ENCODE data around the gene NLRX1. TPM values are rescaled to one million over a fixed set of nuclear protein-coding genes. Genes with fewer than 3 reads are reported as not detected.
"Not testable (repeated sequence)": the region's sequence is repeated elsewhere in the genome, so short reads cannot be mapped to it uniquely, and the experiment has no call there.

The NLRX1 gene
- total and polyA plus RNA-seq, 4 experiments from 2014 or later: 5.5 to 9.2 (median 8.1) TPM

- DNase-seq: no peak
- Histone ChIP-seq H3K9me3 (ENCODE audit: control insufficient read depth in 1 of 2, low read length in 2 of 2) (no peaks in the 10 kb centered on the region), H3K27ac (ENCODE audit: low read depth, low read length) (no peak overlapping the region), H3K27me3 (ENCODE audit: insufficient read depth, low read length) (no peaks in the 10 kb centered on the region), H3K36me3 (ENCODE audit: insufficient read depth, low read length) (no peaks in the 10 kb centered on the region), H3K4me1 (ENCODE audit: insufficient read depth, low read length) (no peaks in the 10 kb centered on the region), H3K4me3 (ENCODE audit: low read length in 2 of 2) (no peak overlapping the region)
- no peaks in the 10 kb centered on the region for H3K4me1 Mint-ChIP-seq
- intact Hi-C loops (cut with micrococcal nuclease): loop anchor here (10.0 kb wide), 1 partner anchor 46 kb away; the partner anchor contains the start of gene ABCG4
- H3K27ac Mint-ChIP-seq: no peak overlapping the region
- no peak overlapping the region for H3K4me3 Mint-ChIP-seq
- no peaks in the 10 kb centered on the region for H3K36me3 Mint-ChIP-seq
- CTCF ChIA-PET (ENCODE audit: partially characterized antibody): interaction anchor here (1.1 to 1.5 kb wide), 6 partner anchors 11 to 131 kb away, joined by 3 to 6 read pairs (median 4); partner anchors contain the start of gene CBL
- POLR2A ChIA-PET (ENCODE audit: partially characterized antibody): interaction anchor here (1.2 kb wide), 1 partner anchor 15 kb away, joined by 3 read pairs; no protein-coding TSS in a partner anchor
- peaks cover 0 to 2% (median 0%) of the 10 kb centered on the region in 8 donors for H3K9me3 Mint-ChIP-seq
- peaks cover 0 to 1% of the 10 kb centered on the region in 2 donors for H3K27me3 Mint-ChIP-seq
Observed at GRCh38 chr11:119190531-119190930, 22.0 kb downstream of the NLRX1 start.

- not testable (repeated sequence) for H3K27me3 ChIP-seq (ENCODE audit: insufficient read depth, low read length); H3K27ac Mint-ChIP-seq; H3K36me3 ChIP-seq (ENCODE audit: insufficient read depth, low read length); H3K4me1 Mint-ChIP-seq; H3K36me3 Mint-ChIP-seq; H3K4me1 ChIP-seq (ENCODE audit: insufficient read depth, low read length); H3K27me3 Mint-ChIP-seq; H3K9me3 Mint-ChIP-seq; DNase-seq; H3K27ac ChIP-seq (ENCODE audit: low read depth, low read length); H3K9me3 ChIP-seq (ENCODE audit: control insufficient read depth in 1 of 2, low read length in 2 of 2); H3K4me3 Mint-ChIP-seq; H3K4me3 ChIP-seq (ENCODE audit: low read length in 2 of 2)
- CTCF ChIA-PET (ENCODE audit: partially characterized antibody): interaction anchor here (1.0 to 1.6 kb wide), 7 partner anchors 12 to 130 kb away, joined by 3 to 6 read pairs (median 3); partner anchors contain the start of genes CBL and VPS11
- intact Hi-C loops (cut with micrococcal nuclease): loop anchor here (10.0 kb wide), 1 partner anchor 46 kb away; the partner anchor contains the start of gene ABCG4
- POLR2A ChIA-PET (ENCODE audit: partially characterized antibody): interaction anchor here (0.8 to 1.4 kb wide), 2 partner anchors 15 to 22 kb away, joined by 3 read pairs; partner anchors contain the start of gene CBL
Observed at GRCh38 chr11:119191265-119191664, 22.7 kb downstream of the NLRX1 start.

DNA sequence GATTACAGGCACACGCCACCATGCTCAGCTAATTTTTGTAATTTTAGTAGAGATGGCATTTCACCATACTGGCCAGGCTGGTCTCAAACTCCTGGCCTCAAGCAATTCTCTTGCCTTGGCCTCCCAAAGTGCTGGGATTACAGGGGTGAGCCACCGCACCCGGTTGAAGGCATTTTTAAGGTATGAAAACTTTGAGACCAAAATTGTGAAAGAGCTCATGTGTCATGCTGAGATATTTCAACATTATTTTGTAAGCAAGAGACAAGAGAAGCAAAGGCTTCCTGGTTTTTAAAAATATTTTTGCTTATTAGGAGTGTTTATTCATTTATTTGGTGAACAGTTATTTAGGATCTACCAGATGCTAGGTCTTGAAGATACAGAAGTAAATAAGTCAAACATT, 23.6 kb downstream of the NLRX1 start:
- peaks cover 0 to 2% (median 0%) of the 10 kb centered on the region in 8 donors for H3K9me3 Mint-ChIP-seq
- CTCF ChIA-PET (ENCODE audit: partially characterized antibody): interaction anchor here (1.0 to 1.6 kb wide), 3 partner anchors 11 to 125 kb away, joined by 3 to 4 read pairs (median 3); partner anchors contain the start of gene VPS11
- no peaks in the 10 kb centered on the region for H3K36me3 Mint-ChIP-seq
- Histone ChIP-seq H3K27me3 (ENCODE audit: insufficient read depth, low read length) (no peaks in the 10 kb centered on the region), H3K4me3 (ENCODE audit: low read length in 2 of 2) (no peak overlapping the region), H3K4me1 (ENCODE audit: insufficient read depth, low read length) (no peaks in the 10 kb centered on the region), H3K36me3 (ENCODE audit: insufficient read depth, low read length) (no peaks in the 10 kb centered on the region), H3K9me3 (ENCODE audit: control insufficient read depth in 1 of 2, low read length in 2 of 2) (no peaks in the 10 kb centered on the region), H3K27ac (ENCODE audit: low read depth, low read length) (no peak overlapping the region)
- H3K27me3 Mint-ChIP-seq: peaks cover 0 to 3% of the 10 kb centered on the region in 2 donors
- H3K27ac Mint-ChIP-seq: no peak overlapping the region
- intact Hi-C loops (cut with micrococcal nuclease): loop anchor here (10.0 kb wide), 1 partner anchor 47 kb away; the partner anchor contains the start of gene ABCG4
- H3K4me3 Mint-ChIP-seq: no peak overlapping the region
- peaks cover 0 to 6% (median 3%) of the 10 kb centered on the region in 4 donors for H3K4me1 Mint-ChIP-seq
- DNase-seq: no peak
- POLR2A ChIA-PET (ENCODE audit: partially characterized antibody): interaction anchor here (0.8 to 1.4 kb wide), 2 partner anchors 14 to 23 kb away, joined by 3 read pairs; partner anchors contain the start of gene CBL

GRCh38 chr11:119193001-119193400, 24.5 kb downstream of the NLRX1 start:
- Histone ChIP-seq H3K9me3 (ENCODE audit: control insufficient read depth in 1 of 2, low read length in 2 of 2) (no peaks in the 10 kb centered on the region), H3K4me1 (ENCODE audit: insufficient read depth, low read length) (no peaks in the 10 kb centered on the region), H3K27ac (ENCODE audit: low read depth, low read length) (no peak overlapping the region), H3K27me3 (ENCODE audit: insufficient read depth, low read length) (no peaks in the 10 kb centered on the region), H3K36me3 (ENCODE audit: insufficient read depth, low read length) (no peaks in the 10 kb centered on the region), H3K4me3 (ENCODE audit: low read length in 2 of 2) (no peak overlapping the region)
- H3K36me3 Mint-ChIP-seq: no peaks in the 10 kb centered on the region
- intact Hi-C loops (cut with micrococcal nuclease): loop anchor here (10.0 kb wide), 1 partner anchor 48 kb away; the partner anchor contains the start of gene ABCG4
- H3K9me3 Mint-ChIP-seq: peaks cover 0 to 2% (median 0%) of the 10 kb centered on the region in 8 donors
- DNase-seq: no peak
- ChIA-PET POLR2A (ENCODE audit: partially characterized antibody) (interaction anchor here (1.4 kb wide), 1 partner anchor 24 kb away, joined by 3 read pairs; no protein-coding TSS in a partner anchor), CTCF (ENCODE audit: partially characterized antibody) (interaction anchor here (1.6 kb wide), 1 partner anchor 10 kb away, joined by 4 read pairs; no protein-coding TSS in a partner anchor)
- no peak overlapping the region for H3K27ac Mint-ChIP-seq
- peaks cover 0 to 6% (median 3%) of the 10 kb centered on the region in 4 donors for H3K4me1 Mint-ChIP-seq
- H3K4me3 Mint-ChIP-seq: no peak overlapping the region
- H3K27me3 Mint-ChIP-seq: peaks cover 0 to 3% of the 10 kb centered on the region in 2 donors

DNA sequence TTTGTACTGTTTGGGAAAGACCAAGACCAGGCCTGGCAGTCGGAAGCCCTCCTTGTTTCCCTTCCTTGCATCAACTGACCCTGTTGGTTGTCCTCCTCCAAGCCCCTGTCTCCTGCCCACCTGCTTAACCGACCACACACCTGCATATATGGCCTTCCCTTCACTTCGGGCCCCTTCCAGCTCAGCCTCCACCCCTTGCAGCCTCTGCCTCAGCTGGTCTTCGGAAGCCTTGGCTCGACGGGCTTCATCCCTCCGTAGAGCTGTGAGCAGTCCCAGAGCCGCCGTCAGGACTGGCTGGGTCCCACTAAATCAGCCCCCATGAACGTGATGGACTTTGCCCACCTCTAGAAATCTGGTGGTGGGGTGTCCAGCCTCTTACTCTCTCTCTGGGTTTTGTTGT, 25.1 kb downstream of the NLRX1 start:
- no peak for DNase-seq
- peaks cover 0 to 2% (median 0%) of the 10 kb centered on the region in 8 donors for H3K9me3 Mint-ChIP-seq
- H3K4me3 Mint-ChIP-seq: no peak overlapping the region
- Histone ChIP-seq H3K27ac (ENCODE audit: low read depth, low read length) (no peak overlapping the region), H3K27me3 (ENCODE audit: insufficient read depth, low read length) (no peaks in the 10 kb centered on the region), H3K4me3 (ENCODE audit: low read length in 2 of 2) (no peak overlapping the region), H3K36me3 (ENCODE audit: insufficient read depth, low read length) (no peaks in the 10 kb centered on the region), H3K9me3 (ENCODE audit: control insufficient read depth in 1 of 2, low read length in 2 of 2) (no peaks in the 10 kb centered on the region), H3K4me1 (ENCODE audit: insufficient read depth, low read length) (no peaks in the 10 kb centered on the region)
- POLR2A ChIA-PET (ENCODE audit: partially characterized antibody): no interaction called here
- no peak overlapping the region for H3K27ac Mint-ChIP-seq
- intact Hi-C loops (cut with micrococcal nuclease): loop anchor here (10.0 kb wide), 1 partner anchor 49 kb away; the partner anchor contains the start of gene ABCG4
- H3K27me3 Mint-ChIP-seq: peaks cover 0 to 1% of the 10 kb centered on the region in 2 donors
- H3K4me1 Mint-ChIP-seq: peaks cover 0 to 6% (median 3%) of the 10 kb centered on the region in 4 donors
- CTCF ChIA-PET (ENCODE audit: partially characterized antibody): interaction anchor here (1.3 to 1.8 kb wide), 2 partner anchors 10 to 130 kb away, joined by 3 to 5 read pairs; no protein-coding TSS in a partner anchor
- H3K36me3 Mint-ChIP-seq: no peaks in the 10 kb centered on the region

GRCh38 chr11:119194811-119195440, 26.4 kb downstream of the NLRX1 start:
- Mint-ChIP-seq H3K36me3 (no peaks in the 10 kb centered on the region), H3K27me3 (peaks cover 0 to 1% of the 10 kb centered on the region in 2 donors), H3K27ac (no peak overlapping the region), H3K4me1 (peaks cover 0 to 6% (median 3%) of the 10 kb centered on the region in 4 donors), H3K4me3 (no peak overlapping the region), H3K9me3 (no peaks in the 10 kb centered on the region)
- Histone ChIP-seq H3K4me1 (ENCODE audit: insufficient read depth, low read length) (no peaks in the 10 kb centered on the region), H3K27me3 (ENCODE audit: insufficient read depth, low read length) (no peaks in the 10 kb centered on the region), H3K4me3 (ENCODE audit: low read length in 2 of 2) (no peak overlapping the region), H3K36me3 (ENCODE audit: insufficient read depth, low read length) (no peaks in the 10 kb centered on the region), H3K27ac (ENCODE audit: low read depth, low read length) (no peak overlapping the region), H3K9me3 (ENCODE audit: control insufficient read depth in 1 of 2, low read length in 2 of 2) (no peaks in the 10 kb centered on the region)
- ChIA-PET CTCF (ENCODE audit: partially characterized antibody) (interaction anchor here (0.6 to 2.9 kb wide), 15 partner anchors 11 to 1502 kb away, joined by 3 to 18 read pairs (median 4); partner anchors contain the start of genes CBL, NLRX1 and VPS11), POLR2A (ENCODE audit: partially characterized antibody) (interaction anchor here (1.4 kb wide), 1 partner anchor 100 kb away, joined by 4 read pairs; a partner anchor contains a TSS)
- intact Hi-C loops (cut with micrococcal nuclease): loop anchor here (10.0 kb wide), 1 partner anchor 50 kb away; the partner anchor contains the start of gene ABCG4
- no peak for DNase-seq
